Measurements from ENCODE around the gene TNFAIP8L1.

The TNFAIP8L1 gene

DNA sequence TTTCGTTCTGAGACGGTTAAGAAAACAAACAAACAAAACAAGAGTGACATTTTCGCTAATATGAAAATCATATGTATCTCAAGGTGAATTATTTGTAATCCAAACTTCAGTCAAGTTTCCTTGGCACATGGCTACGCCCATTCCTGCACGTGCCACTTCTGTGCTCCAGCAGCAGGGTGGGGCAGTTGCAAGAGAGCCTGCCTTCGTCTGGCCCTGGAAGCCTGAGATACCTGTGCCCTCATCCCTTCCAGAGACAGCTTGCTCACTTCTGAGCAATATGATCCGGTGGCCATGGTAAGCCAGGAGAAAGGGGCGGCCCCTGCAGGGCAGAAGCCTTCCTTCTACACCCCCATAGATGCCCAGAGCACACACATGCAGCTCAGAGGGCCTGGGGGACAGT, 62.2 kb downstream of the TNFAIP8L1 start:
- Histone ChIP-seq H3K4me1 (ENCODE audit: control insufficient read depth in 2 of 2, insufficient read depth in 1 of 2, low read depth in 1 of 2, low read length in 2 of 2) (no peaks in the 10 kb centered on the region), H3K4me3 (ENCODE audit: low read length in 2 of 2) (no peak overlapping the region), H3K27ac (replicated peaks; ENCODE audit: low read length) (no peak overlapping the region), H3K4me2 (ENCODE audit: insufficient read depth, low read length, poor library complexity, severe bottlenecking) (no peak overlapping the region), H3K18ac (ENCODE audit: low read length) (no peak overlapping the region), H3K36me3 (replicated peaks in 1 of 2; ENCODE audit: control insufficient read depth in 2 of 2, insufficient read depth in 2 of 2, low read length in 2 of 2) (peaks cover 48 to 90% of the 10 kb centered on the region in 2 donors), H3K14ac (ENCODE audit: low read length) (no peak overlapping the region), H2BK5ac (ENCODE audit: low read length) (no peak overlapping the region), H4K8ac (ENCODE audit: low read depth, low read length) (no peak overlapping the region), H2BK12ac (ENCODE audit: low read length) (no peak overlapping the region), H3K23ac (ENCODE audit: low read depth, low read length, poor library complexity) (no peak overlapping the region), H3K9me3 (replicated peaks in 1 of 2; ENCODE audit: control insufficient read depth in 2 of 2, insufficient read depth in 1 of 2, low read depth in 1 of 2, low read length in 2 of 2) (no peaks in the 10 kb centered on the region), H3K4ac (ENCODE audit: low read length) (no peak overlapping the region), H2BK120ac (ENCODE audit: low read depth, low read length) (no peak overlapping the region), H3K9ac (ENCODE audit: low read depth, low read length, poor library complexity) (no peak overlapping the region), H4K91ac (ENCODE audit: low read depth, low read length, poor library complexity) (no peak overlapping the region), H3K27me3 (ENCODE audit: control insufficient read depth in 3 of 3, insufficient read depth in 3 of 3, low read depth in 1 of 3, low read length in 3 of 3) (no peaks in the 10 kb centered on the region), H2AK5ac (ENCODE audit: low read depth, low read length) (no peak overlapping the region), H2AFZ (ENCODE audit: low read length) (no peak overlapping the region), H3K79me1 (ENCODE audit: low read depth, low read length) (no peaks in the 10 kb centered on the region), H2BK15ac (ENCODE audit: low read length) (no peak overlapping the region)
- no peak for DNase-seq (ENCODE audit: low spot score)
- WGBS, 2 donors (ENCODE audit: extremely low coverage in 2 of 2, insufficient read length in 2 of 2, insufficient replicate concordance in 1 of 2): no CpG with 5 or more reads among the region's 8 CpGs

GRCh38 chr19:4702764-4703163, 63.4 kb downstream of the TNFAIP8L1 start:
- Histone ChIP-seq H3K79me1 (ENCODE audit: low read depth, low read length) (no peaks in the 10 kb centered on the region), H3K27me3 (ENCODE audit: control insufficient read depth in 3 of 3, insufficient read depth in 3 of 3, low read depth in 1 of 3, low read length in 3 of 3) (no peaks in the 10 kb centered on the region), H2BK120ac (ENCODE audit: low read depth, low read length) (no peak overlapping the region), H3K27ac (replicated peaks; ENCODE audit: low read length) (no peak overlapping the region), H4K91ac (ENCODE audit: low read depth, low read length, poor library complexity) (no peak overlapping the region), H3K18ac (ENCODE audit: low read length) (no peak overlapping the region), H3K23ac (ENCODE audit: low read depth, low read length, poor library complexity) (no peak overlapping the region), H3K36me3 (replicated peaks in 1 of 2; ENCODE audit: control insufficient read depth in 2 of 2, insufficient read depth in 2 of 2, low read length in 2 of 2) (peaks cover 40 to 86% of the 10 kb centered on the region in 2 donors), H3K4ac (ENCODE audit: low read length) (no peak overlapping the region), H4K8ac (ENCODE audit: low read depth, low read length) (no peak overlapping the region), H3K14ac (ENCODE audit: low read length) (no peak overlapping the region), H2BK5ac (ENCODE audit: low read length) (no peak overlapping the region), H3K4me3 (ENCODE audit: low read length in 2 of 2) (no peak overlapping the region), H3K9me3 (replicated peaks in 1 of 2; ENCODE audit: control insufficient read depth in 2 of 2, insufficient read depth in 1 of 2, low read depth in 1 of 2, low read length in 2 of 2) (no peaks in the 10 kb centered on the region), H2BK12ac (ENCODE audit: low read length) (peak overlapping the region; percentile 17), H3K4me1 (ENCODE audit: control insufficient read depth in 2 of 2, insufficient read depth in 1 of 2, low read depth in 1 of 2, low read length in 2 of 2) (no peaks in the 10 kb centered on the region), H3K4me2 (ENCODE audit: insufficient read depth, low read length, poor library complexity, severe bottlenecking) (no peak overlapping the region), H2AK5ac (ENCODE audit: low read depth, low read length) (no peak overlapping the region), H2AFZ (ENCODE audit: low read length) (no peak overlapping the region), H3K9ac (ENCODE audit: low read depth, low read length, poor library complexity) (no peak overlapping the region), H2BK15ac (ENCODE audit: low read length) (no peak overlapping the region)
- WGBS, 2 donors (ENCODE audit: extremely low coverage in 2 of 2, insufficient read length in 2 of 2, insufficient replicate concordance in 1 of 2): no CpG with 5 or more reads among the region's 11 CpGs
- DNase-seq (ENCODE audit: low spot score): no peak

DNA sequence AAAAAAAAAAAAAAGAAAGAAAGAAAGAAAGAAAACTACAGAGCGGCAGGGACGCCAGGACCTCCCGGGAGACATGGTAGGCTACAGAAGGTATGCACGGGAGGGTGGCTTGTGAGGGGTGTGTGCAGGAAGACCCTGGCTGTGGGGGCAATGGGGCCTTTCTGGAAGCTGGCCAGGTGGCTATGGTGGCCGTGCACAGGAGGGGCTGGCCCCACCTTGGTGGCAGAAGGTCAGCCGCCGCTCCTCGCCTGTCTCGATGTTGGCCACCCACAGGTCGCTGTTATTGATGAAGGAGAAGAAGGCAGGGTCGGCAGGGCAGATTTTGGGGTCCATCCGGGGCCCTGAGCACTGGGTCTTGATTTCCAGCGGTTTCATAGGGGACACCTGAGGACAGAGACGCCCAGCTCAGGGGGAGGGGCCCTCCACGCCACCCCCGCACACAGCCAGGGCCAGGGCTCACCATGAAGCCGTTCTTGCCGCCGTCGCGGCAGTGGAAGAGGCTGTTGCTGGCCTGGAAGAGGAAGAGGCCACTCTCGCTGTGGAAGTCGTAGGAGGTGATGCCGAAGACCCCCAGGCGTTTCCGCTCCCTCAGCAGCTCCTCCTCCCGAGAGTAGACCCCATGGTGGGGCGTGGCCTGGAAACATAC, 64.5 kb downstream of the TNFAIP8L1 start:
- Histone ChIP-seq H3K4me1 (ENCODE audit: control insufficient read depth in 2 of 2, insufficient read depth in 1 of 2, low read depth in 1 of 2, low read length in 2 of 2) (no peaks in the 10 kb centered on the region), H3K4me2 (ENCODE audit: insufficient read depth, low read length, poor library complexity, severe bottlenecking) (no peak overlapping the region), H3K36me3 (replicated peaks in 1 of 2; ENCODE audit: control insufficient read depth in 2 of 2, insufficient read depth in 2 of 2, low read length in 2 of 2) (peaks cover 36 to 80% of the 10 kb centered on the region in 2 donors), H2BK5ac (ENCODE audit: low read length) (no peak overlapping the region), H3K4me3 (ENCODE audit: low read length in 2 of 2) (no peak overlapping the region), H3K14ac (ENCODE audit: low read length) (peak overlapping the region; percentile 56), H3K4ac (ENCODE audit: low read length) (no peak overlapping the region), H3K18ac (ENCODE audit: low read length) (no peak overlapping the region), H3K79me1 (ENCODE audit: low read depth, low read length) (no peaks in the 10 kb centered on the region), H3K9ac (ENCODE audit: low read depth, low read length, poor library complexity) (no peak overlapping the region), H3K27ac (replicated peaks; ENCODE audit: low read length) (no peak overlapping the region), H3K9me3 (replicated peaks in 1 of 2; ENCODE audit: control insufficient read depth in 2 of 2, insufficient read depth in 1 of 2, low read depth in 1 of 2, low read length in 2 of 2) (no peaks in the 10 kb centered on the region), H2AK5ac (ENCODE audit: low read depth, low read length) (no peak overlapping the region), H2BK120ac (ENCODE audit: low read depth, low read length) (no peak overlapping the region), H4K91ac (ENCODE audit: low read depth, low read length, poor library complexity) (no peak overlapping the region), H2AFZ (ENCODE audit: low read length) (no peak overlapping the region), H3K23ac (ENCODE audit: low read depth, low read length, poor library complexity) (no peak overlapping the region), H2BK15ac (ENCODE audit: low read length) (no peak overlapping the region), H4K8ac (ENCODE audit: low read depth, low read length) (no peak overlapping the region), H3K27me3 (ENCODE audit: control insufficient read depth in 3 of 3, insufficient read depth in 3 of 3, low read depth in 1 of 3, low read length in 3 of 3) (no peaks in the 10 kb centered on the region), H2BK12ac (ENCODE audit: low read length) (no peak overlapping the region)
- DNase-seq (ENCODE audit: low spot score): no peak
- WGBS, 2 donors (ENCODE audit: extremely low coverage in 2 of 2, insufficient read length in 2 of 2, insufficient replicate concordance in 1 of 2): no CpG with 5 or more reads among the region's 28 CpGs

- H3K4me2 ChIP-seq (ENCODE audit: insufficient read depth, low read length, poor library complexity, severe bottlenecking): no peak overlapping the region
- H2BK15ac ChIP-seq (ENCODE audit: low read length): no peak overlapping the region
- no peak overlapping the region for H3K23ac ChIP-seq (ENCODE audit: low read depth, low read length, poor library complexity)
- H3K27ac ChIP-seq (replicated peaks; ENCODE audit: low read length): no peak overlapping the region
- H2AK5ac ChIP-seq (ENCODE audit: low read depth, low read length): no peak overlapping the region
- no peaks in the 10 kb centered on the region for H3K9me3 ChIP-seq (replicated peaks in 1 of 2; ENCODE audit: control insufficient read depth in 2 of 2, insufficient read depth in 1 of 2, low read depth in 1 of 2, low read length in 2 of 2)
- H3K36me3 ChIP-seq (replicated peaks in 1 of 2; ENCODE audit: control insufficient read depth in 2 of 2, insufficient read depth in 2 of 2, low read length in 2 of 2): peaks cover 36 to 79% of the 10 kb centered on the region in 2 donors
- no peaks in the 10 kb centered on the region for H3K27me3 ChIP-seq (ENCODE audit: control insufficient read depth in 3 of 3, insufficient read depth in 3 of 3, low read depth in 1 of 3, low read length in 3 of 3)
- no peak overlapping the region for H2BK12ac ChIP-seq (ENCODE audit: low read length)
- no peak overlapping the region for H2BK120ac ChIP-seq (ENCODE audit: low read depth, low read length)
- H4K8ac ChIP-seq (ENCODE audit: low read depth, low read length): no peak overlapping the region
- H2BK5ac ChIP-seq (ENCODE audit: low read length): no peak overlapping the region
- DNase-seq (ENCODE audit: low spot score): no peak
- H3K14ac ChIP-seq (ENCODE audit: low read length): no peak overlapping the region
- H4K91ac ChIP-seq (ENCODE audit: low read depth, low read length, poor library complexity): no peak overlapping the region
- no peak overlapping the region for H2AFZ ChIP-seq (ENCODE audit: low read length)
- no CpG with 5 or more reads among the region's 9 CpGs for WGBS, 2 donors (ENCODE audit: extremely low coverage in 2 of 2, insufficient read length in 2 of 2, insufficient replicate concordance in 1 of 2)
- no peak overlapping the region for H3K18ac ChIP-seq (ENCODE audit: low read length)
- no peak overlapping the region for H3K4ac ChIP-seq (ENCODE audit: low read length)
- no peak overlapping the region for H3K4me3 ChIP-seq (ENCODE audit: low read length in 2 of 2)
- no peaks in the 10 kb centered on the region for H3K4me1 ChIP-seq (ENCODE audit: control insufficient read depth in 2 of 2, insufficient read depth in 1 of 2, low read depth in 1 of 2, low read length in 2 of 2)
- H3K9ac ChIP-seq (ENCODE audit: low read depth, low read length, poor library complexity): no peak overlapping the region
- H3K79me1 ChIP-seq (ENCODE audit: low read depth, low read length): no peaks in the 10 kb centered on the region
These were observed 65.0 kb downstream of the TNFAIP8L1 start for GRCh38 chr19:4704317-4704673.

All from neuronal stem cell (in vitro differentiated cells).